ENCODE data around the gene CHIT1. TPM values are rescaled to one million over a fixed set of nuclear protein-coding genes. Genes with fewer than 3 reads are reported as not detected.
"Not testable (repeated sequence)": the region's sequence is repeated elsewhere in the genome, so short reads cannot be mapped to it uniquely, and the experiment has no call there.

The CHIT1 gene
- total RNA-seq, 1 donor from 2014 or later = under 0.01 TPM

GRCh38 chr1:203239081-203239480 is 9.6 kb upstream of the CHIT1 start:
- DNase-seq (ENCODE audit: low read depth) (no peak), FAIRE-seq (no peak)
- TF ChIP-seq CTCF (IDR thresholded peaks at IDR 0.05; ENCODE audit: insufficient read depth, low read length, severe bottlenecking) = no peak
- Histone ChIP-seq H3K4me3 (ENCODE audit: low read depth, low read length) (no peak overlapping the region), H3K36me3 (ENCODE audit: control insufficient read depth, insufficient read depth, low read length) (no peaks in the 10 kb centered on the region), H3K27me3 (ENCODE audit: control insufficient read depth, insufficient read depth, low read length) (no peaks in the 10 kb centered on the region)

GRCh38 chr1:203238535-203238934 is 9.1 kb upstream of the CHIT1 start:
- peaks cover 2% of the 10 kb centered on the region for H3K27me3 ChIP-seq (ENCODE audit: control insufficient read depth, insufficient read depth, low read length)
- H3K4me3 ChIP-seq (ENCODE audit: low read depth, low read length) = no peak overlapping the region
- no peaks in the 10 kb centered on the region for H3K36me3 ChIP-seq (ENCODE audit: control insufficient read depth, insufficient read depth, low read length)
- FAIRE-seq (peak; percentile 58), DNase-seq (ENCODE audit: low read depth) (no peak)
- TF ChIP-seq CTCF (IDR thresholded peaks at IDR 0.05; ENCODE audit: insufficient read depth, low read length, severe bottlenecking) = no peak

DNA sequence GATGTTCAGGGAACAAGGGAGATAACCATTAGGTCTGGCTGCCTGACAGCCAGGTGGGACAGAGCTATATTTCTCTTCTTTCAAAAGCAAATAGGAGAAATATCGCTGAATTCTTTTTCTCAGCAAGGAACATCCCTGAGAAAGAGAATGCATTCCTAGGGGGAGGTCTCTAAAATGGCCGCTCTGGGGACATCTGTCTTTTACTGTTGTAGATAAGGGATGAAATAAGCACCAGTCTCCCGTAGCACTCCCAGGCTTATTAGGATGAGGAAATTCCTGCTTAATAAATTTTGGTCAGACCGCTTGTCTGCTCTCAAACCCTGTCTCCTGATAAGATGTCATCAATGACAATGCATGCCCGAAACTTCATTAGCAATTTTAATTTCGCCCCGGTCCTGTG is 5.4 kb upstream of the CHIT1 start:
- H3K36me3 ChIP-seq (ENCODE audit: control insufficient read depth, insufficient read depth, low read length); DNase-seq (ENCODE audit: low read depth); H3K27me3 ChIP-seq (ENCODE audit: control insufficient read depth, insufficient read depth, low read length); H3K4me3 ChIP-seq (ENCODE audit: low read depth, low read length); FAIRE-seq: not testable (repeated sequence)

DNA sequence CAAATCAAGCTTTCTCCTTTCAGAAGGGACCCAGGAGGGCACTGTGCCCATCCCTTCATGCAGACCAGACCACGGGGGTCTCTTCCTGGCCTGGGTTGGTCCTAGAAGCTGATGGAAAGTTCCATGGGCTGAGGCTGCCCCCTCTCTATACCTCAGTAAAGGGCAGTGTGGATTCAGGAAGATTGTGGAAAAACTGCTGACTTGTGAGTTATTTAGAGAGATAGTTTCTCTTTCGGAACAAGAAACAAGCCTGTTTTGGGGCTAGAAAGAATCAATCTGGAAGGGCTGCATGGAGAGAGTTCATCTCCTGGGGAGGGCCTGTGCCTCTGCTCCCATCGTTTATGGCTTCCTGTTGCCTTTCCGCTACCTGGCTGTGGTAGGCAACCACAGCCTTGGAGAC is 803 bp downstream of the CHIT1 start:
- no peak for TF ChIP-seq CTCF (IDR thresholded peaks at IDR 0.05; ENCODE audit: insufficient read depth, low read length, severe bottlenecking)
- FAIRE-seq (no peak), DNase-seq (ENCODE audit: low read depth) (no peak)
- H3K36me3 ChIP-seq (ENCODE audit: control insufficient read depth, insufficient read depth, low read length) = no peaks in the 10 kb centered on the region
- peaks cover 2% of the 10 kb centered on the region for H3K27me3 ChIP-seq (ENCODE audit: control insufficient read depth, insufficient read depth, low read length)
- no peak overlapping the region for H3K4me3 ChIP-seq (ENCODE audit: low read depth, low read length)

DNA sequence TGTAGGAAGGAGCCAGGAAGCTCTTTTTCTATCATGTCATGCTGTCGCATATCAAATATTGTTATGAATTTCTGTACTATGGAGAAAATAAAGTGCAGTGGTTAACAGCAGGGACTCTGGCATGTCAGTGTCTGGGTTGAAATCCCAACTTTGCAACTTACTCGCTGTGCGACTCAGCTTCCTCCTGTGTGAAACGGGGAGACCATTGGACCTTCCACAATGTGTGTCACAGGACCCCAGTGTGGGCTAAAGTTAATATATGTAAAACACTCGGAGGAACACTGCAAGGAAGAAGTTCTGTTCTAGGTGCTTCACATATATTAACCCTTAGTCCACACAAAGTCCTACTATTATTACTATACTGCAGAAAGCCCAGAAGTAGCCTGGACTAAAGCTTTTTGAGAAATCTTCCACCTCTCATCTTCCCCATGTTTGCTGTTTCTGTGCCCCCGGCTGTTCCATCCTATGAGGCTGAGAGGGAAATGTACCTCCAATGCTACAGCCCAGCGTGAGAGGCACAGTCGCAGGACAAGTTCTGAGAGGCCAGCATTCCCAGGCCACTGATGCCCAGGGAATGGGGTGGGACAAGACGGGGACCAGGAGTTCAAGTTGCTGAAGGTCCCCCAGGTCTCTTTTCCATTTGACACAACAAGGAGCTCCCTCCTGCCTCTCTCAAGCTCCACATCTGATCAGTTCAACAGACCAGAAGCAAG is 1.9 kb downstream of the CHIT1 start:
- FAIRE-seq = no peak
- no peak for TF ChIP-seq CTCF (IDR thresholded peaks at IDR 0.05; ENCODE audit: insufficient read depth, low read length, severe bottlenecking)
- no peak overlapping the region for H3K4me3 ChIP-seq (ENCODE audit: low read depth, low read length)
- H3K27me3 ChIP-seq (ENCODE audit: control insufficient read depth, insufficient read depth, low read length) = peaks cover 3% of the 10 kb centered on the region
- no peak for DNase-seq (ENCODE audit: low read depth)
- H3K36me3 ChIP-seq (ENCODE audit: control insufficient read depth, insufficient read depth, low read length) = no peaks in the 10 kb centered on the region

DNA sequence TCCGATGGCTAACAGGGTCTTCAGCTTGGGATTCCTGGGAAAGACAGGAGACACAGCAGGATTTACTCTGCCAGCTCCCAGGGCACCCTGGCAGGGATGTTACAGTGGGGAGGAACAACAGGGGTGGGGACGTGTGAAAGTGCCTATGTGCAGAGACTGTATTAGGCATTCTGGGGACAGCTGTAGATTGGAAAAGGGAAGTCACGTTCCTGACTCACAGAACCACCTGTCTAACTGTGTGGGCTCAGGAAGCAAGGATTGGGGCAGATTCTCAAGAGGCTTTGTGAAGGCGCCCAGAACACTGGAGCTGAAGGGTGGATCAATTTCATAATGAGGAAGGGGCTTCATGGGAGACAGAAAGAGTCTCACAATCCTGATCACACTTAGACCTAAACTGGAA is 4.4 kb downstream of the CHIT1 start:
- Histone ChIP-seq H3K4me3 (ENCODE audit: low read depth, low read length) (no peak overlapping the region), H3K27me3 (ENCODE audit: control insufficient read depth, insufficient read depth, low read length) (peaks cover 3% of the 10 kb centered on the region), H3K36me3 (ENCODE audit: control insufficient read depth, insufficient read depth, low read length) (no peaks in the 10 kb centered on the region)
- TF ChIP-seq CTCF (IDR thresholded peaks at IDR 0.05; ENCODE audit: insufficient read depth, low read length, severe bottlenecking) = no peak
- DNase-seq (ENCODE audit: low read depth) (no peak), FAIRE-seq (no peak)
